GOT3 (cell line): ENCODE measurements around the gene KARS1.

Experiments
- DNase-seq: peaks from one replicate; lab custom pipeline; 2025; ENCODE audit warnings: mixed read lengths; lab: John Stamatoyannopoulos, UW

Gene KARS1

GRCh38 chr16:75579281-75579834, 68.1 kb downstream of the KARS1 start:
- DNase-seq: no peak

GRCh38 chr16:75578725-75579124, 68.7 kb downstream of the KARS1 start:
- no peak for DNase-seq

- no peak for DNase-seq
These were observed 69.3 kb downstream of the KARS1 start for GRCh38 chr16:75578212-75578611.
